Endometrial microvascular endothelial cells (primary cell): ENCODE data around the gene GPC5. TPM values are rescaled to one million over a fixed set of nuclear protein-coding genes. Genes with fewer than 3 reads are reported as not detected.
"Not testable (repeated sequence)": the region's sequence is repeated elsewhere in the genome, so short reads cannot be mapped to it uniquely, and the experiment has no call there.

ENCODE experiments used
- in situ Hi-C: cut with HindIII; loops from 2 replicates; pipeline ENCODE4 v1.10.0; 2017; ENCODE audit warnings: low sequenced_read_pairs, low pct_unique_long_range_greater_than_20kb; ENCODE audit errors: inconsistent ontology term
- total RNA-seq: library from RNA; depleted of rRNA; stranded (reverse); fragments of >200 nt; gene quantifications from one replicate; pipeline ENCODE4 v1.2.3, GENCODE V29; 2015; ENCODE audit errors: inconsistent ontology term

GPC5 gene
- total RNA-seq, 1 donor from 2014 or later = 0.46 TPM

DNA sequence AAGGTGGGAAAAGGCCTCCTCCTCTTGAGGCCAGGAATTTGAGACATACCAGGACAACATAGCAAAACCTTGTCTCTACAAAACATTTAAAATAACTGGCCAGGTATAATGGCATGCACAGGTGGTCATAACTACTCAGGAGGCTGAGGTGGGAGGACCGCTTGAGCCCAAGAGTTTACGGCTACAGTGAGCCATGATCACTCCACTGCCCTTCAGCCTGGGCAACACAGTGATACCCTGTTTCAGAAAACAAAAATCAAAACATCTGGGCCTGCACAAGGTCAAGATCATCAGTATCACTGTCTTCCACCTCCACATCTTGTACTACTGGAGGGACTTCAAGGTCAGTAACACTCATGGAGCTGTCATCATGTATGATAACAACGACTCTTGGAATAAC lies 1085.5 kb downstream of the GPC5 start:
- in situ Hi-C loops = no loop called here

GRCh38 chr13:92487238-92487637 lies 1088.8 kb downstream of the GPC5 start:
- in situ Hi-C loops = no loop called here

DNA sequence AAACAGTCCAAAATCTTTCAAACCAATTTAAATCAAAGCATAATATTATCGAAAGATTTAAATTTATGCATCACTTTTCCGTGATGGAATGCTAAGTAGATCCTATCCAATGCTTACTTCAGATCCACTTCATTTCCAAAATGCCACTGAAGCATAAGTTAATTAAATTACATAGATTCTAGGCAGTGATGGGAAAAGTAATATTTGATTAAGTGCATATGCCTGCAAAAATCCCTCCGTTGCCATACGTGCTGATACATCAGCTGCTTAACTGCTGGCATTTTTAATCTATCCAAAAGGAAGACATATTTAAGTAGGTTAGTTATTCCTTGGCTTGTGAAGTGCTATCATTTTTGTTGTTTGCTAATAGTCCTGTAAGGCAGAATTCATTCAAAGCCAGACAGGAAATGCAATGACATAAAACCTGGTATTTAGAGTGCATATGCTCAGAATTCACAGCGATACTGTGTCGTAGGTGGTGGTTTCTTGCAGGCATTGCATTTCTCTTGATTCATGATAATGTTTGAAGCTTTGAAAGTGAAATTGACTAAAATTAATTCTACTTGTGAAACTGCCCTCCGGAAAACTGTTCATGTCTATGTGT lies 1089.9 kb downstream of the GPC5 start:
- in situ Hi-C loops = no loop called here

DNA sequence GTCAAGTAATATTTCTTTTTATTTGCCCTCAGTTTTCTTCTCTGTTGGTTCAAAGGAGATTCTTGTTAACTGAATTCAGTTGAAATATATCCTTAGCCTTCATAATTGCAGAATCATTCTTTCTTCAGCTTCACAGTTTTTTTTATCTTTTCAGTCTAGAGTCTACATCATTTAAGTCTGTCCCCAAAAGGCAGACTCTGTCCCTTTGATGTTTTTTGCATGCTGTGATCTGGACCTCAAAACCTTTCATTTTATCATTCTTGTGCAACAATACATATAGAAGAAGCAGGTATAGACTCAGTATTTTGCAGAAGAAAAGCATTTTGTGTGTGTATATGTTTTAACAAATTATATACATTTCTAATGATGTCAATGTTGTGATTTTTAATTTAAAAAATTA lies 1093.4 kb downstream of the GPC5 start:
- in situ Hi-C loops = no loop called here

DNA sequence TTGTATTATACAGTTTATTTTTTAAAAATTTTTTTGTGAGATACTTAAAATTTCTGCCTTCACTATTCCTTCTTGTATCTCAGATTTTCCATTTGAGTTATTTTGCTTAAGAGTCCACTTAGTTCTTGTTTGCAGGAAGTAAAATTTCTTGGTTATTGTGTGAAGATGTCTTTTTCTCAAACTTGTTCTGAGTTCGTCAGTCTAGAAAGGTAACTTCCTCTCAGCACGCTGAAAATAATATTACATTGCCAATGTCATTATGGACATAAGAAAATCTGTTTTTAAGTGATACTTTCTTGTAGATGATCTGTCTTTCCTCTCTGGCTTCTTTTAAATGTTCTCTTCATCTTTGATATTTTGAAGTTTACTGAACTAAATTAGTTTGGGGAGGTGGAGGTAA lies 1096.5 kb downstream of the GPC5 start:
- in situ Hi-C loops = no loop called here

DNA sequence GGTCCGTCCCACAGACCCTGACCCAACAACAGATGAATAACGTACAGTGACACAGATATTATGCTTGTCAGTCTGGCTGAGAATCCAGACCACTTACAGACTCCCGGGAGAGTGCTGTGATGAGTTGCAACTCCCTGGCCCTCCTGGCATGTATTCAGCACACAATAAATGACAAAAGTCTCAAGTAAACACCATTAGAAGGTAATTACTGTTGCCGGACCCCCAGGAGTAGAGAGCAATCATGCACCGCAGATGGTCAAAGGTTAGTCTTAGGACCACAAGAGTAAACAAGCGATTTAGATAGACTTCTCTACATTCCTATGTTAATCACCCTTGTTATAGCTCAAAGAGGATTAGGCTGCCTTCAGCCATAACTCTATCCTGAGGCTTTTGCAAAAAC lies 1101.8 kb downstream of the GPC5 start:
- in situ Hi-C loops = no loop called here

DNA sequence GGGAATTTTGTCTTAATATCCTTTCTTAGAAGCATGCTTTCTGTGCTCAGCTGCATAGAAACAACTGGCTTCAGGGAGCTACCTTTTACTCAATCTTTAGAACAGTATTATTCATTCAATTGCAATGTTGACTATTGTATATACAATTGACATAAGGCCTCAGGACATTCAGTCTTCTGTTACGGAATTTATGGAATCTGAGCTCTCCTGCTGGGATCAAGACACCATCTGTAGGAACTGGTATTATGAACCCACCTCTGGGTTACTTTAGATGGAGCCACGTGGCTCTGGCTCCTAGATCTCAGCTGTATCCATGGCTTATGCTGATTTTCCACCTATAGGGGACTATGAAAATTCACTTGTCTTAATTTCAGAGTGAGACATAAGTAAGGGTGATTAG lies 1112.0 kb downstream of the GPC5 start:
- in situ Hi-C loops = no loop called here

DNA sequence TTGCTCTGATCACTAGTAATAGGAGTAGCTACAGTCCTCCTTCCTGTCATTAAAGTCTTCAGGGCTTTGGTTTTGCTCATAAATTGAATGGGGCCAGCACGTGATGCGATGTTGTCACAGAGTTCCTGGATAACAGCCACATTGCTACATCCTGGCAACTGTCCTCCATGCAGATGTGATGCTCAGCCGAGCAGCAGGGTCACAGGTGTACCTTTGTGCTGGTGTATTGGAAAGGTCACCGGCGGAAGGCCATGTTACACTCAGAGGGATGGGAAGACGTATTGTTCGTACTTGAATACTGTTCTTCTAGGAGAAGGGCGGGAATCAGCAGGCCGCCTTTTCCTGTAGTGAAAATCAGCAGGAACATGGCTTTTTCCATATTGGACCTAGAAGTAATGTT lies 1114.4 kb downstream of the GPC5 start:
- in situ Hi-C loops = no loop called here

DNA sequence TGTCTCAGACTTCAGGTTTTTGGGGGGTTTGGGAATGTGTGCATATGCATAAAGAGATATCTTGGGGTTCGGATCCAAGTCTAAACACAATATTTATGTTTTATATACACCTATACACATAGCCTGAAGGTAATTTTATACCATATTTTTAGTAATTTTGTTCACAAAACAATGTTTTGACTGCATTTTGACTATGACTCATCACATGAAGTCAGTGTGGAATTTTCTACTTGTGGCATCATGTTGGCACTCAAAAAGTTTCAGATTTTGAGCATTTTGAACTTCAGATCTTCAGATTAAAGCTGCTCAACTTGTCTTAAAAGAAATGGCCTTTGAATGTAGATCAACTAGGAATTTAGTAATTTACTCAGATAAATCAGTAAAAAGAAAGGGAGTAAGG lies 1115.3 kb downstream of the GPC5 start:
- in situ Hi-C loops = no loop called here

DNA sequence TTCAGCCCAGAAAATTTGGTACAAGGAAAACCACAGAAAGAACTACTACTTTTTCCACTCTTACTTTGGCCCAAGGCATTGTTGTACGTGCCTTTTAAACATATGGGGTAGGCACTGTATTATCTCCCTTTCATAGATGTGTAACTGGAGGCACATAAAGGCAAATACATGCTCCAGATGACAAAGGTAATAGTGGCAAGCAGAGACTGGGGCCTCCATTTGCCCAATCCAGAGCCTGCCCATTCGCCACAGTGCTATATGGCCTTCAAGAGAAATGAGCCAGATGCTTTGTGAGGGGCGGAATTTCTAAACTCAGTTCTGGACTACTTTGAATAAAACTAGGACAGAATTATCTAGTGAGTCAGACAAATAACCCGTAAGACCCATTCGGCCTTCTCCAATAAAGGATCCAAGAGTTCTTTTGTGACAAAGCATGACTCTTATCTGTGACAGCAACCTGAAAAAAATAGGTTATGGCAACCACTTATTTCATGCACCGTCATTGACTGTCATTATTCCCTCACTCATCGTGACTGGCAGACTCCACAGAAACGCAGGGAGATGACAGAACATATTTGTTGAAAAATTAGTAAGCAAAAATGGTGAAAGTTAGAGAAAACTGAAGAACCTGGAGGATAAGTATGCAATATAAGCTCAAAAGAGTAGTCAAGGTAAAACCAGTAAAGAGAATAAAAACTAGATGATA lies 1116.2 kb downstream of the GPC5 start:
- in situ Hi-C loops = no loop called here

DNA sequence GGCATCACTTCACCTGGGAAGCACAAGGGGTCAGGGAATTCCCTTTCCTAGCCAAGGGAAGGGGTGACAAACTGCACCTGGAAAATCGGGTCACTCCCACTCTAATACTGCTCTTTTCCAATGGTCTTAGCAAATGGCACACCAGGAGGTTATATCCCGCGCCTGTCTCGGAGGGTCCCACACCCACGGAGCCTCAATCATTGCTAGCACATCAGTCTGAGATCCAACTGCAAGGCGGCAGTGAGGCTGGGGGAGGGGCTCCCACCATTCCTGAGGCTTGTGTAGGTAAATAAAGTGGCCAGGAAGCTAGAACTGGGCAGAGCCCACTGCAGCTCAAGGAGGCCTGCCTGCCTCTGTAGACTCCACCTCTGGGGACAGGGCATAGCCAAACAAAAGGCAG lies 1118.5 kb downstream of the GPC5 start:
- in situ Hi-C loops = not testable (repeated sequence)

DNA sequence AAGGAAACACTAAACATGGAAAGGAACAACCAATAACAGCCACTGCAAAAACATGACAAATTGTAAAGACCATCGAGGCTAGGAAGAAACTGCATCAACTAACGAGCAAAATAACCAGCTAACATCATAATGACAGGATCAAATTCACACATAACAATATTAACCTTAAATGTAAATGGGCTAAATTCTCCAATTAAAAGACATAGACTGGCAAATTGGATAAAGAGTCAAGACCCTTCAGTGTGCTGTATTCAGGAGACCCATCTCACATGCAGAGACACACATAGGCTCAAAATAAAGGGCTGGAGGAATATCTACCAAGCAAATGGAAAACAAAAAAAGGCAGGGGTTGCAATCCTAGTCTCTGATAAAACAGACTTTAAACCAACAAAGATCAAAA lies 1120.2 kb downstream of the GPC5 start:
- in situ Hi-C loops = not testable (repeated sequence)

GRCh38 chr13:92530364-92530763 lies 1131.9 kb downstream of the GPC5 start:
- in situ Hi-C loops = no loop called here

DNA sequence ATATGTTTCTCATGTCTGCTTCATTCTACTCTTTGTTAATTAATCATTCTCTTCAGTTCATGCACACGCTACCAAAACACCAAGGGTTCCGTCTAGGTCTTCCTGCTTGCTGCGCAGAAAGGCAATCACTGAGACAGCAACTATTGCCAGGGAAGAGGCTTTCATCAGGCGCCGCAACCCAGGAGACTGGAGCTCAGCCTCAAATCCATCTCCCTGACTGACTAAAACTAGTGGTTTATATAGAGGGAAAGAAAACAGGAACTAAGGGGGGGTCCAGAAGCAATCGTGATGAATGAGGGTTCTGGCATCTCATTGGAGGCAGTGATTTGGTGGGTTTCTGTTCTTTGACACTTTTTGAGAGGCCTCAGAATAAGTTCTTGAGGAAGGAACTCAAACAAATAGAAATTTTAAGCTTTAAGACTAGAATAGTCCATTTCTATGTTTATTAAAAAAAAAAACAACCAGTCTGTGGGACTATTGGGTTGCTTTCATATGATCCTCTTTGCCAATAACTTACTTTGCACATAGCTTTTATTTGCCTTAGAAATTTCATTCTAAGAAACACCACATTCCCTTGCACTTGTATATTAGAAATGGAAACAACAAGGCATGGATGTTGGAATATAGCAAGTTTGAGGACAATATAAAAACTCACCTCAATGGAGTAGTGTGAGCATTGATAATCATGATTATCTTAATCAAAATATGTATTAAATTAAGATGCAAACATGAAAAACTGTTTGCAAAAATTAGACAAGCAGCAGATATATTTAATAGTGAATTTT lies 1137.0 kb downstream of the GPC5 start:
- in situ Hi-C loops = no loop called here

GRCh38 chr13:92537471-92537870 lies 1139.0 kb downstream of the GPC5 start:
- in situ Hi-C loops = no loop called here

DNA sequence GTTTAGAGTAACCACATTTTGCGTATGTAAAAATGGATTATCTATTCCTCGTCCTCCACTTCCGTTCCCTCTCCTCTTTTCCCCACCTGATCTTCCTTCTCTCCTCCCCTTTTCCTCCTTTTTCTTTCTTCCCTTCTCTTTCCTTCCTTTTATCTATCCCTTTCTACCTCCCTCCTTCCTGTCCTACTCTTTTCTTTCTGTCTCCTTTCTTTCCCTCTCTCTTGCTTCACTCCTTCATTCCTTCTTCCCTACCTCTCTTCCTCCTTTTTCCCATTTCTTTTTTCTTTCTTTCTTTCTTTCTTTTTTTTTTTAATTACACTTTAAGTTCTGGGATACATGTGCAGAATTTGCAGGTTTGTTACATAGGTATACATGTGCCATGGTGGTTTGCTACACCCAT lies 1139.7 kb downstream of the GPC5 start:
- in situ Hi-C loops = no loop called here

DNA sequence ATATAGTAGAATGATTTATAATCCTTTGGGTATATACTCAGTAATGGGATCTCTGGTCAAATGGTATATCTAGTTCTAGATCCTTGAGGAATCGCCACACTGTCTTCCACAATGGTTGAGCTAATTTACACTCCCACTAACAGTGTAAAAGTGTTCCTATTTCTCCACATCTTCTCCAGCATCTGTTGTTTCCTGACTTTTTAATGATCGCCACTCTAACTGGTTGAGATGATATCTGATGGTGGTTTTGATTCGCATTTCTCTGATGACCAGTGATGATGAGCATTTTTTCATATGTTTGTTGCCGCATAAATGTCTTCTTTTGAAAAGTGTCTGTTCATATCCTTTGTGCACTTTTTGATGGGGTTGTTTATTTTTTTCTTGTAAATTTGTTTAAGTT lies 1140.7 kb downstream of the GPC5 start:
- in situ Hi-C loops = not testable (repeated sequence)

GRCh38 chr13:92547266-92547665 lies 1148.8 kb downstream of the GPC5 start:
- in situ Hi-C loops = no loop called here

- in situ Hi-C loops = no loop called here
These were observed 1150.9 kb downstream of the GPC5 start for GRCh38 chr13:92549276-92549675.

- in situ Hi-C loops = no loop called here
These were observed 1155.2 kb downstream of the GPC5 start for GRCh38 chr13:92553470-92554114.
